GM12892 (cell line): Measurements from ENCODE around the gene SPOCK1.

Experiments used
- POLR2A ChIP-seq: IDR thresholded peaks from 2 replicates; pipeline ENCODE4 v1.6.1; 2011; ENCODE audit warnings: low read depth, low read length, control low read depth
- POLR2AphosphoS5 ChIP-seq: IDR thresholded peaks from 2 replicates; pipeline ENCODE4 v1.6.1; 2011; ENCODE audit warnings: low read depth, low read length, control low read depth
- TAF1 ChIP-seq: IDR thresholded peaks from 2 replicates; pipeline ENCODE4 v1.6.1; 2011; ENCODE audit warnings: low read depth, mild to moderate bottlenecking, control low read depth, low read length, borderline replicate concordance

GRCh38 chr5:137289856-137290255 lies 209.3 kb downstream of the SPOCK1 start:
- TF ChIP-seq POLR2AphosphoS5 (no peak), TAF1 (no peak), POLR2A (no peak)
